A549 treated with CpdA at 1 μM for 4 hours (cell line): ENCODE data around the gene YTHDF2. TPM values are rescaled to one million over a fixed set of nuclear protein-coding genes. Genes with fewer than 3 reads are reported as not detected.

Experiments
- total RNA-seq: library from RNA; stranded (reverse); fragments of 200-300 nt; extraction: Qiagen RNA extraction; gene quantifications from 5 replicates; pipeline ENCODE4 v1.2.3, GENCODE V29; 2022; ENCODE audit warnings: low read depth

Gene YTHDF2
- 51.2 to 59.1 TPM (median 53.4 TPM) in 5 replicates for total RNA-seq

GRCh38 chr1:28736450-28737306, at the start of gene YTHDF2:
Gene YTHDF2 (plus strand): TSS chr1:28736940. CDS start chr1:28737121, 181 bp downstream.

DNA sequence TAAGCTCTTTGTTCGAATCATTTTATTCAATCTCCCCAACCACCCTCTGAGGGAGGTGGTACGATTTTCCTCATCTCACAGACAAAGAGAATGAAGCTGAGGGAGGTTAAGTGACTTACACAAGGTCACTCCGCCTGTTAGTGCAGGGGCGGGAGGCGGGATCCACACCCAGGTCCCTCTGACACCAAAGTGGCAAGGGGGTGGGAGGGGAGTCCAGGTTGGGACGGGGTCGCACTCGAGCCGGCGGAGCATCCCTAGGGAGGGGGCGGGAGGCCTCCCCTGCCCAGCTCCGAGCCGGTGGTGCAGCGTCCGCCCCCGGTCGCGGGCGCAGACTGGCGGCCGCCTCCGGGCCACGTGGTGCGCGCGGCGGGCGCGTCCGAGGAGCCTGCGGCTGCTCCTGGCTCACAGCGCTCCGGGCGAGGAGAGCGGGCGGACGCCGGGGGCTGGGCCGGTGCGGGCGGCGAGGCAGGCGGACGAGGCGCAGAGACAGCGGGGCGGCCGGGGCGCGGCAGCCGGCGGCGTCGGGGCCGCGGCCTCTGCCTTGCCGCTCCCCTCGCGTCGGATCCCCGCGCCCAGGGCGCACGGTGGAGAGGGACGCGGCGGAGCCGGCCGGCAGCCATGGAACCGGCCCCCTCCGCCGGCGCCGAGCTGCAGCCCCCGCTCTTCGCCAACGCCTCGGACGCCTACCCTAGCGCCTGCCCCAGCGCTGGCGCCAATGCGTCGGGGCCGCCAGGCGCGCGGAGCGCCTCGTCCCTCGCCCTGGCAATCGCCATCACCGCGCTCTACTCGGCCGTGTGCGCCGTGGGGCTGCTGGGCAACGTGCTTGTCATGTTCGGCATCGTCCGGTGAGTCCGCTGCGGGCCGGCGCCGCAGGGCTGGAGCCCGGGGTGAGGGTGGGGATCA, 75.3 kb downstream of the YTHDF2 start, which contains the start of gene OPRD1:
Gene OPRD1, plus strand, starts transcription at position 405 of the 903 bp plus-strand sequence. Its CDS starts 214 bp downstream, at position 619.

Other genes starting within 250 kb of the YTHDF2 start
- 82.3 to 86.1 TPM (median 82.8 TPM) in 5 replicates for gene RCC1, start 230.9 kb upstream of the YTHDF2 start, total RNA-seq
- 16.6 to 25.8 TPM (median 23.6 TPM) in 5 replicates for gene TRNAU1AP, start 183.9 kb upstream of the YTHDF2 start, total RNA-seq
- gene RAB42, start 144.7 kb upstream of the YTHDF2 start, total RNA-seq, result 1.1 to 2.8 TPM (median 2.3 TPM) in 5 replicates
- 14.6 to 15.4 TPM (median 14.8 TPM) in 5 replicates for gene TAF12, start 93.9 kb upstream of the YTHDF2 start, total RNA-seq
- not detected in 5 replicates for gene RNU11, start 88.3 kb upstream of the YTHDF2 start, total RNA-seq
- gene GMEB1, start 68.2 kb upstream of the YTHDF2 start, total RNA-seq, result 6.4 to 7.1 TPM (median 6.6 TPM) in 5 replicates
- 0.02 to 0.06 TPM (median 0.04 TPM) in 4 of 5 replicates, not detected in the other for gene OPRD1, start 75.2 kb downstream of the YTHDF2 start, total RNA-seq
- 4.5 to 6.4 TPM (median 5.4 TPM) in 5 replicates for gene EPB41, start 177.6 kb downstream of the YTHDF2 start, total RNA-seq